ENCODE data around the gene TRIP6. TPM values are rescaled to one million over a fixed set of nuclear protein-coding genes. Genes with fewer than 3 reads are reported as not detected.

The TRIP6 gene
- total and polyA plus RNA-seq, 2 experiments from 2014 or later, result 44.6 to 112 TPM

GRCh38 chr7:100847360-100847759 lies 19.8 kb upstream of the TRIP6 start:
- 0 out of 2 replicates have a peak, but pooled peaks cover 3% of the 10 kb centered on the region for H3F3A ChIP-seq (replicated peaks; ENCODE audit: low read depth)
- no peaks in the 10 kb centered on the region for H3K9me2 ChIP-seq (ENCODE audit: insufficient read depth)
- Mint-ChIP-seq H3K9me3 (no peaks in the 10 kb centered on the region), H3K27me3 (ENCODE audit: insufficient read depth, low read depth, poor library complexity) (peaks cover 2% of the 10 kb centered on the region), H3K4me3 (no peak overlapping the region; the same call in 2 of the 3 replicates), H3K27ac (no peak overlapping the region), H3K4me1 (peaks cover 8% of the 10 kb centered on the region), H3K36me3 (ENCODE audit: low read depth) (peaks cover 5% of the 10 kb centered on the region)
- H3K27ac ChIP-seq (ENCODE audit: low read depth), result no peak overlapping the region
- no peak for TF ChIP-seq NANOG (IDR thresholded peaks at IDR 0.05; ENCODE audit: borderline replicate concordance)
- TF ChIP-seq STAT1 (IDR thresholded peaks at IDR 0.05; ENCODE audit: unreplicated experiment), result no peak
- no peak for TF ChIP-seq POLR2AphosphoS5 (IDR thresholded peaks at IDR 0.05; ENCODE audit: low read depth)
- no peak for TF ChIP-seq JUNB (IDR thresholded peaks at IDR 0.05; ENCODE audit: unreplicated experiment)
- no peak for TF ChIP-seq ETS1 (IDR thresholded peaks at IDR 0.05)
- no peak for TF ChIP-seq ZNF331 (CRISPR knock-in tag; IDR thresholded peaks at IDR 0.05; ENCODE audit: low read depth)
- TF ChIP-seq EZH2 (IDR thresholded peaks at IDR 0.05; ENCODE audit: low read depth, unreplicated experiment), result no peak
- no peak for TF ChIP-seq ZNF114 (CRISPR knock-in tag; IDR thresholded peaks at IDR 0.05)
- no peak for TF ChIP-seq CREB1 (CRISPR knock-in tag; IDR thresholded peaks at IDR 0.05; ENCODE audit: low read depth)
- TF ChIP-seq ZNF462 (CRISPR knock-in tag; IDR thresholded peaks at IDR 0.05), result no peak
- no peak for TF ChIP-seq CTCF (conservative IDR thresholded peaks at IDR 0.05; ENCODE audit: low read depth in 2 of 2)
- H4K20me1 ChIP-seq (replicated peaks; ENCODE audit: insufficient read depth), result no peaks in the 10 kb centered on the region
- H3K27me3 ChIP-seq (ENCODE audit: insufficient read depth), result no peaks in the 10 kb centered on the region
- no peaks in the 10 kb centered on the region for H3K36me3 ChIP-seq (ENCODE audit: insufficient read depth)
- no peaks in the 10 kb centered on the region; the same call in 1 of the 2 replicates for H3K4me1 ChIP-seq (ENCODE audit: insufficient read depth)
- H3K4me2 ChIP-seq, result no peak overlapping the region
- no peak overlapping the region for H2AFZ ChIP-seq
- H3K79me2 ChIP-seq (replicated peaks; ENCODE audit: insufficient read depth), result no peaks in the 10 kb centered on the region
- ATAC-seq (no peak), DNase-seq (ENCODE audit: low spot score) (no peak)
- no peak overlapping the region for H3K4me3 ChIP-seq

Data from GM23338 (cell line).